Body of pancreas (tissue), 4 donors: ENCODE results near the gene SP1. TPM values are rescaled to one million over a fixed set of nuclear protein-coding genes. Genes with fewer than 3 reads are reported as not detected.

Experiments used
- ATAC-seq: fragments of 150-250 bp; one replicate; pipeline ENCODE4 v1.9.1; 2016
- DNase-seq, 4 donors: peaks; one replicate each; pipeline ENCODE4 v3.0.0-alpha.2; 2019
- H3K27ac ChIP-seq, 4 donors: fragments of 200-600 bp; sonication (generic); 1 replicate in 3 of 4; 2 replicates in 1 of 4; pipeline versions ENCODE4 v1.5.1 to v1.6.1; 2016 to 2019; ENCODE audit warnings: mild to moderate bottlenecking in 1 of 4, mixed read lengths in 1 of 4, moderate library complexity in 1 of 4
- H3K27me3 ChIP-seq, 2 donors: fragments of 200-600 bp; sonication (generic); one replicate each; pipeline ENCODE4 v1.6.0; 2016; ENCODE audit warnings: mild to moderate bottlenecking in 1 of 2
- H3K36me3 ChIP-seq, 2 donors: fragments of 200-600 bp; sonication (generic); replicated peaks in 1 of 2; 2 replicates each; pipeline ENCODE4 v1.5.1; 2016; ENCODE audit warnings: low read depth in 2 of 2; ENCODE audit not compliant: insufficient read depth in 1 of 2
- H3K4me1 ChIP-seq: fragments of 200-600 bp; sonication (generic); one replicate; pipeline ENCODE4 v1.6.0; 2016
- H3K4me3 ChIP-seq, 2 donors: fragments of 200-600 bp; sonication (generic); 1 replicate in 1 of 2; 2 replicates in 1 of 2; pipeline ENCODE4 v1.5.1; 2016 to 2019
- H3K9me3 ChIP-seq, 3 donors: fragments of 200-600 bp; sonication (generic); 1 replicate in 2 of 3; 2 replicates in 1 of 3; pipeline ENCODE4 v1.5.1; 2016
- CTCF ChIP-seq, 7 experiments: fragments of 450-650 bp in 4 of 7; fragments of 200-600 bp in 3 of 7; sonication (generic) in 3 of 7; IDR thresholded peaks; one replicate each; pipeline ENCODE4 v1.5.1; 2016 to 2019; ENCODE audit warnings: antibody characterized with exemption in 7 of 7
- POLR2A ChIP-seq, 3 donors: fragments of 450-650 bp; IDR thresholded peaks; one replicate each; pipeline ENCODE4 v1.6.1; 2016; ENCODE audit warnings: antibody characterized with exemption in 3 of 3, mild to moderate bottlenecking in 2 of 3
- WGBS, 2 donors: methylation state at CpG; one replicate each; pipeline ENCODE4 v1.1.5; 2017; 5-methylcytosine and 5-hydroxymethylcytosine counted together
- intact Hi-C: fragments of 100-400 bp; cut with DNase I; formaldehyde crosslinking; loops from one replicate; pipeline ENCODE4 v1.15.1; 2023
- total RNA-seq, 2 donors: library from RNA; depleted of rRNA; stranded (reverse); fragments of >200 nt; gene quantifications; one replicate each; pipeline ENCODE4 v1.1.0, GENCODE V29; 2016

The SP1 gene
- total RNA-seq, 2 donors from 2014 or later, result 16.8 to 24.6 TPM

GRCh38 chr12:53425515-53426150 is 45.7 kb downstream of the SP1 start:
- intact Hi-C loops, result no loop called here
- TF ChIP-seq POLR2A (IDR thresholded peaks at IDR 0.05), result no peak
- TF ChIP-seq CTCF (IDR thresholded peaks at IDR 0.05), result no peak
- Histone ChIP-seq H3K27me3 (no peaks in the 10 kb centered on the region), H3K4me3 (no peak overlapping the region), H3K9me3 (no peaks in the 10 kb centered on the region), H3K4me1 (peaks cover 40% of the 10 kb centered on the region), H3K27ac (peak overlapping the region; percentile 22 to 70 (median 41)), H3K36me3 (no peaks in the 10 kb centered on the region)
- ATAC-seq (peak; percentile 43), DNase-seq (peak; percentile 35 to 60 (median 45))
- 26 to 100% methylated on average over 1 to 11 of the region's 11 CpGs for WGBS, 2 donors

GRCh38 chr12:53427905-53428594 is 48.1 kb downstream of the SP1 start:
- Histone ChIP-seq H3K27ac (no peak overlapping the region), H3K4me1 (peaks cover 35% of the 10 kb centered on the region), H3K4me3 (no peak overlapping the region), H3K27me3 (no peaks in the 10 kb centered on the region), H3K9me3 (no peaks in the 10 kb centered on the region), H3K36me3 (no peaks in the 10 kb centered on the region)
- WGBS, 2 donors, result 52 to 54% methylated on average over 7 of the region's 7 CpGs
- intact Hi-C loops, result no loop called here
- TF ChIP-seq CTCF (IDR thresholded peaks at IDR 0.05) (no peak), POLR2A (IDR thresholded peaks at IDR 0.05) (no peak)
- ATAC-seq, result no peak
- no peak for DNase-seq

- intact Hi-C loops, result no loop called here
- TF ChIP-seq CTCF (IDR thresholded peaks at IDR 0.05) (no peak), POLR2A (IDR thresholded peaks at IDR 0.05) (no peak)
- Histone ChIP-seq H3K4me1 (peaks cover 35% of the 10 kb centered on the region), H3K27ac (no peak overlapping the region), H3K36me3 (no peaks in the 10 kb centered on the region), H3K4me3 (no peak overlapping the region), H3K27me3 (no peaks in the 10 kb centered on the region), H3K9me3 (no peaks in the 10 kb centered on the region)
- no peak for DNase-seq
- no peak for ATAC-seq
- 80 to 87% methylated on average over 5 to 7 of the region's 7 CpGs for WGBS, 2 donors
These were observed 48.8 kb downstream of the SP1 start for GRCh38 chr12:53428741-53429140.

- TF ChIP-seq POLR2A (IDR thresholded peaks at IDR 0.05), result no peak
- TF ChIP-seq CTCF (IDR thresholded peaks at IDR 0.05), result no peak
- 81 to 83% methylated on average over 5 of the region's 5 CpGs for WGBS, 2 donors
- DNase-seq (no peak), ATAC-seq (no peak)
- no peaks in the 10 kb centered on the region for H3K36me3 ChIP-seq
- no peak overlapping the region for H3K4me3 ChIP-seq
- H3K27me3 ChIP-seq, result no peaks in the 10 kb centered on the region
- no peaks in the 10 kb centered on the region for H3K9me3 ChIP-seq
- H3K4me1 ChIP-seq, result peaks cover 23% of the 10 kb centered on the region
- intact Hi-C loops, result no loop called here
- no peak overlapping the region for H3K27ac ChIP-seq
These were observed 50.1 kb downstream of the SP1 start for GRCh38 chr12:53430116-53430515.
